GM06990 (cell line): Measurements from ENCODE around the gene NFAM1.

Experiments
- DNase-seq: peaks from one replicate; pipeline ENCODE4 v3.0.0-alpha.2; 2011; ENCODE audit not compliant: insufficient read length; ENCODE audit errors: extremely low read depth
- H3K27me3 ChIP-seq: replicated peaks from 2 replicates; pipeline ENCODE4 v1.6.0; 2011; ENCODE audit warnings: low read length; ENCODE audit not compliant: control insufficient read depth, insufficient read depth
- H3K36me3 ChIP-seq: 2 replicates; pipeline ENCODE4 v1.5.1; 2011; ENCODE audit warnings: low read length; ENCODE audit not compliant: control insufficient read depth, insufficient read depth
- H3K4me3 ChIP-seq: replicated peaks from 2 replicates; pipeline ENCODE4 v1.5.1; 2011; ENCODE audit warnings: low read depth, mild to moderate bottlenecking, control low read depth, low read length
- TF ChIP-seq, protein P1 (sequence below): IDR thresholded peaks from 2 replicates; pipeline ENCODE4 v1.5.1; 2011; ENCODE audit warnings: low read length, control low read depth, mild to moderate bottlenecking, inconsistent platforms; ENCODE audit not compliant: insufficient read depth, poor library complexity, severe bottlenecking

The NFAM1 gene

DNA sequence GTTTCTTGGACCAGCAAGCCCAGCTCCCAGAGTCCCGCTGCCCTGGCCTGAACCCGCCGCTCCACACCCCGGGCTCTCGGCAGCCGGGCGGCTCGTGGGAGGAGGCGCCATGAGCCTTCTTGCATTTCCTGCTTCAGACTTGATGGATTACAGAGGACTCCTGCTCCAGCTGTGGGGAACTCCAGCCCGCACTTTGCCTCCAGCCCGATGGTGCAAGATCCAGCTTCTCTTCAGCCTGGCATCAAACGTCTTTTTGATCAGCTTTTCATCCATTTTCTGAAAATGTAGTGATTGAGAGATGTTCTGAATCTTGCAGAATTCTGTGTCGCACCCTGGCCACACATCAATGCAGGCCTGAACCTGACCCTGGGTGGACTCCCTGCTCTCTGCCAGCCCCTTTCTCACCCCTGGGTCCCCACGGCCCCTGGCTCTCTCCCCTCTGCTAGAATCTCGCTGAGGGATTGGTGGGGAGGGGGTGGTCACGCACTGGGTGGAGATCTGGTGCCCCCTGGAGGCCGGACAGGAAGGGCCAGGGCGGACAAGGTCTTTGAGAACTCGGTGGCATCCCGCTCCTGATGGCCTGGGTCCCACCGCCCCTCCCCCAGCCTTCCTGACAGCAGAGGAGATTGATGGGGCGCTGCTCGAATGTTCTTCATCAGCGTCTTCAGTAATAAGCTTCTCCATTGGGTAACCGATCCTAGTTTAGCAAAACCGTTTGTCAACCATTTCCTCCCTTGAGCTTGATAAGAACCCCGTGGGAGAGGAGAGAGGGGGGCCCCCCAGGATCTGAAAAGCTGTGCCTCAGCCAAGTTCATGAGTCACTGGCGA lies 12.1 kb upstream of the NFAM1 start:
- DNase-seq: peak; percentile 87
- TF ChIP-seq, protein P1, sequence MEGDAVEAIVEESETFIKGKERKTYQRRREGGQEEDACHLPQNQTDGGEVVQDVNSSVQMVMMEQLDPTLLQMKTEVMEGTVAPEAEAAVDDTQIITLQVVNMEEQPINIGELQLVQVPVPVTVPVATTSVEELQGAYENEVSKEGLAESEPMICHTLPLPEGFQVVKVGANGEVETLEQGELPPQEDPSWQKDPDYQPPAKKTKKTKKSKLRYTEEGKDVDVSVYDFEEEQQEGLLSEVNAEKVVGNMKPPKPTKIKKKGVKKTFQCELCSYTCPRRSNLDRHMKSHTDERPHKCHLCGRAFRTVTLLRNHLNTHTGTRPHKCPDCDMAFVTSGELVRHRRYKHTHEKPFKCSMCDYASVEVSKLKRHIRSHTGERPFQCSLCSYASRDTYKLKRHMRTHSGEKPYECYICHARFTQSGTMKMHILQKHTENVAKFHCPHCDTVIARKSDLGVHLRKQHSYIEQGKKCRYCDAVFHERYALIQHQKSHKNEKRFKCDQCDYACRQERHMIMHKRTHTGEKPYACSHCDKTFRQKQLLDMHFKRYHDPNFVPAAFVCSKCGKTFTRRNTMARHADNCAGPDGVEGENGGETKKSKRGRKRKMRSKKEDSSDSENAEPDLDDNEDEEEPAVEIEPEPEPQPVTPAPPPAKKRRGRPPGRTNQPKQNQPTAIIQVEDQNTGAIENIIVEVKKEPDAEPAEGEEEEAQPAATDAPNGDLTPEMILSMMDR: peak; percentile 72
- H3K27me3 ChIP-seq: no peaks in the 10 kb centered on the region
- H3K36me3 ChIP-seq: peaks cover 1% of the 10 kb centered on the region
- H3K4me3 ChIP-seq: peak overlapping the region; percentile 15

DNA sequence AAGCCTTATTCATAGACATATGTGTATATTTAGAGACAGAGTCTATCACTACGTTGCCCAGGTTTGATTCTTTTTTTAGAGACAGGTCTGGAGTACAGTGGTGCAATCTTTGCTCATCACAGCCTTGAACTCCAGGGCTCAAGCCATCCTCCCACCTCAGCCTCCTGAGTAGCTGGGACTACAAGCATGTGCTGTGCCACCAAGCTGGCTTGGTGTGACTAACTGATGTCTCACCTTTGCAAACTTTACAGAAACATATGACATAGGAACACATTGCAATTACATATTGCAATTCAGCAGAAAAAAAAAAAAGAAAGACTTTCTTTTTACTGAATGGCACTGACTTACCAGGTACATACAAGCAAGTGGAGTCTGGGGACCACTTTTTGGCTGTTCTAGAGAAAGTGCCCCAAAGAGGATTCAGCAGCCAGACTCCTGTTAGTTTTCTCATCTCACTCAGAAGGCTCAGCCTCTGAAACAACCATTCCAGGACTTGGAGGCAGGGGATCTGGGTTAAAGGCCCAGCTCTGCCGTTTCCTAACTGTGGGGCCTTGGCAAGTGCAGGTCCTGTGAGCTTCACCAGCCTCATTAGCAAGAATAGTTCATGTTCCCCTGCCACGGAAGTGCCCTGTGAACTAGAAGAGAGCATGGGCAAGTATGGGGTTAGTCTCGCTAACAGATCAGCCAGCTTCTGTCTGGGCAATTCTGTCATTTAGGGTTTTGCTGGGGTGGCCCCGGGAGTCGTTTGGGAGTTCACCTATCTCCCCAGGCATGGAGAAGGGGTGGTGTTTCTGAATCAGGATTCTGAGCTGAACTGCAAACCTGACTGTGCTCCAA lies 11.3 kb upstream of the NFAM1 start:
- H3K27me3 ChIP-seq: no peaks in the 10 kb centered on the region
- TF ChIP-seq, protein P1: no peak
- no peak for DNase-seq
- peak overlapping the region; percentile 12; the same call in 1 of the 2 replicates for H3K4me3 ChIP-seq
- H3K36me3 ChIP-seq: peaks cover 1% of the 10 kb centered on the region

DNA sequence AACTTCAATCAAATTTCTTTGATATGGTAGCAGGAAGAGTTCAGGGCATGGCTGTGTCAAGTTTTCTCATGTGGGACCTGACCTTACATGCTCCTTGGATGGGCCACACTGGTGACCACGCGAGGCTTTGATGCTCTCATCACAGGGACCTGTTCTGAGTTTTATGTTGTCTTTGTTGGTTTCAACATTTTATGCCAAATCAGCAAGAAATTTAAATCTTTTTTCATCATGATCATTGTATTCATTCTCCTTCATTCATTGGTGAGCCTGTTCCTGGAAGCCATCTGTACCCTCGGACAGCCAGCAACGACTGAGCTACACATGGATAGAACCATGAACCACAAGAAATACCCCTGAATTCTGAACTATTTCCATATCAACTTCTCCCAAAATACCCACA lies 10.5 kb upstream of the NFAM1 start:
- H3K27me3 ChIP-seq: no peaks in the 10 kb centered on the region

DNA sequence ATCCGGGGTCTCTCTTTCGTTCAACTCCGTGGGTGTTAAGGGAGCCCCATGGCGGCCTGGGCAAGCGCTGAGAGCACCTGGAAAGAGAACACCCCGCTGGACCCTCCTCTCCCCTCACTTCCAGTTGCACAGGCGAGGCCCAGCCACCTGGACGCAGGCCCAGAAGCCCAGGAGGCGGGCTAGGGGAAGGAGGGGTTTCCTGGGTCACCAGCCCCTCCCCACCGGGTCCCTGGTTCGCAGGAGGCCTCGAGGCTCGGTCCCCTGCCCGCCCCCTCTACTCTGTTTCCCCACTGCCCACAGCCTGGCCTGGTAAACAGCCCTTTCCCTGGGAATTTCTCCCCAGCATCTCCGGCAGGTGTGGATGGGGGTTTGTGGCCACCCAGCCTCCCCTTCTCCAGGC lies 8.5 kb upstream of the NFAM1 start:
- Histone ChIP-seq H3K27me3 (no peaks in the 10 kb centered on the region), H3K36me3 (peaks cover 1% of the 10 kb centered on the region), H3K4me3 (peak overlapping the region; percentile 57)
- no peak for DNase-seq
- TF ChIP-seq, protein P1: no peak

More for the DNA sequence above, 10.5 kb upstream of the NFAM1 start:
- no peak overlapping the region for H3K4me3 ChIP-seq
- no peak for DNase-seq
- H3K36me3 ChIP-seq: peaks cover 1% of the 10 kb centered on the region
- TF ChIP-seq, protein P1: no peak

GRCh38 chr22:42439821-42440674 lies 7.8 kb upstream of the NFAM1 start:
- H3K27me3 ChIP-seq: no peaks in the 10 kb centered on the region
- peak overlapping the region; percentile 57 for H3K4me3 ChIP-seq
- H3K36me3 ChIP-seq: no peaks in the 10 kb centered on the region
- TF ChIP-seq, protein P1: no peak
- DNase-seq: peak; percentile 40
